ENCODE results near the gene TRIML1. TPM values are rescaled to one million over a fixed set of nuclear protein-coding genes. Genes with fewer than 3 reads are reported as not detected.

Gene TRIML1
- total and polyA plus RNA-seq, 10 of the 15 experiments (the other 5 are each of a cell fraction or from before 2014, with no cell fraction given) = not detected

GRCh38 chr4:188178806-188179205 lies 39.6 kb downstream of the TRIML1 start:
- H3K79me2 ChIP-seq (ENCODE audit: control insufficient read depth, insufficient read depth, low read length) = no peaks in the 10 kb centered on the region
- ChIA-PET SMC1A (ENCODE audit: uncharacterized antibody, unreplicated experiment) (no interaction called here), RAD21 (ENCODE audit: unreplicated experiment) (no interaction called here), POLR2A (interaction anchor here (0.7 kb wide), 1 partner anchor 902 kb away, joined by 3 read pairs; no protein-coding TSS in a partner anchor), CTCF (no interaction called here)
- H3K36me3 ChIP-seq (ENCODE audit: control insufficient read depth in 2 of 2, insufficient read depth in 2 of 2, low read length in 1 of 2) = no peaks in the 10 kb centered on the region
- no peak overlapping the region for H3K27ac ChIP-seq (ENCODE audit: control insufficient read depth, insufficient read depth)
- H3K4me1 ChIP-seq (ENCODE audit: control insufficient read depth, insufficient read depth, low read length) = no peaks in the 10 kb centered on the region
- DNase-seq (ENCODE audit: low read depth, low spot score) = no peak
- H3K4me2 ChIP-seq (ENCODE audit: control insufficient read depth, insufficient read depth) = no peak overlapping the region
- no peak for FAIRE-seq
- H3K9me3 ChIP-seq (replicated peaks; ENCODE audit: control insufficient read depth, insufficient read depth, low read length) = no peaks in the 10 kb centered on the region; the same call in 2 of the 3 replicates
- BruUV-seq (replicated peaks) = no TSS peak
- ATAC-seq = no peak
- intact Hi-C loops (cut with micrococcal nuclease; ENCODE audit: unreplicated experiment) = no loop called here
- H3K27me3 ChIP-seq (replicated peaks in 1 of 2; ENCODE audit: control insufficient read depth in 2 of 2, insufficient read depth in 2 of 2, low read length in 1 of 2) = no peaks in the 10 kb centered on the region
- H4K20me1 ChIP-seq (ENCODE audit: control insufficient read depth, insufficient read depth) = no peaks in the 10 kb centered on the region
- H2AFZ ChIP-seq (ENCODE audit: control insufficient read depth, low read depth, low read length) = no peak overlapping the region
- in situ Hi-C loops (cut with MboI) = no loop called here
- H3K4me3 ChIP-seq = no peak overlapping the region
- TF ChIP-seq YY1 (IDR thresholded peaks at IDR 0.05; ENCODE audit: low read depth, low read length) (no peak), TCF7 (IDR thresholded peaks at IDR 0.05; ENCODE audit: borderline replicate concordance) (no peak), MYB (IDR thresholded peaks at IDR 0.05; ENCODE audit: borderline replicate concordance, low read depth, low read length) (no peak), ATF7 (IDR thresholded peaks at IDR 0.05; ENCODE audit: low read depth) (no peak)
- WGBS (ENCODE audit: insufficient coverage, insufficient replicate concordance, low lambda C conversion rate, missing lambda C conversion rate) = 69% methylated on average over 28 of the region's 28 CpGs
- no peak overlapping the region for H3K9ac ChIP-seq (ENCODE audit: control insufficient read depth, insufficient read depth, low read length)

GRCh38 chr4:188187106-188187505 lies 47.9 kb downstream of the TRIML1 start:
- ChIA-PET POLR2A (no interaction called here), CTCF (no interaction called here), SMC1A (ENCODE audit: uncharacterized antibody, unreplicated experiment) (no interaction called here), RAD21 (ENCODE audit: unreplicated experiment) (no interaction called here)
- intact Hi-C loops (cut with micrococcal nuclease; ENCODE audit: unreplicated experiment) (no loop called here), in situ Hi-C loops (cut with MboI) (no loop called here)
- no peaks in the 10 kb centered on the region for H3K4me1 ChIP-seq (ENCODE audit: control insufficient read depth, insufficient read depth, low read length)
- no TSS peak for BruUV-seq (replicated peaks)
- TF ChIP-seq RB1 (IDR thresholded peaks at IDR 0.05; ENCODE audit: borderline replicate concordance) (no peak), HDAC6 (IDR thresholded peaks at IDR 0.05; ENCODE audit: unreplicated experiment) (no peak), KDM1A (IDR thresholded peaks at IDR 0.05; ENCODE audit: borderline replicate concordance) (no peak), MEF2A (IDR thresholded peaks at IDR 0.05; ENCODE audit: insufficient read depth, low read depth, low read length) (no peak), SMAD1 (IDR thresholded peaks at IDR 0.05; ENCODE audit: low read depth, partially characterized antibody) (no peak), CHD1 (IDR thresholded peaks at IDR 0.05; ENCODE audit: low read depth, low read length) (no peak), NFYA (IDR thresholded peaks at IDR 0.05; ENCODE audit: borderline replicate concordance, low read depth, low read length) (no peak), TCF7 (IDR thresholded peaks at IDR 0.05; ENCODE audit: borderline replicate concordance) (no peak), HDAC2 (IDR thresholded peaks at IDR 0.05) (no peak), KLF5 (IDR thresholded peaks at IDR 0.05; ENCODE audit: partially characterized antibody) (no peak), EED (IDR thresholded peaks at IDR 0.05; ENCODE audit: low read depth) (no peak), POU2F2 (IDR thresholded peaks at IDR 0.05; ENCODE audit: borderline replicate concordance, low read depth, low read length) (no peak), EZH2 (IDR thresholded peaks at IDR 0.05; ENCODE audit: borderline replicate concordance, control insufficient read depth, low read depth, low read length) (no peak), CBFB (IDR thresholded peaks at IDR 0.05; ENCODE audit: low read depth) (no peak), ZZZ3 (IDR thresholded peaks at IDR 0.05; ENCODE audit: control insufficient read depth, insufficient read length, low read depth) (no peak), RFX5 (IDR thresholded peaks at IDR 0.05; ENCODE audit: low read depth, low read length) (no peak), MAX (IDR thresholded peaks at IDR 0.05; ENCODE audit: low read depth, low read length) (no peak)
- H3K4me3 ChIP-seq = no peak overlapping the region
- no peak overlapping the region for H3K9ac ChIP-seq (ENCODE audit: control insufficient read depth, insufficient read depth, low read length)
- DNase-seq (ENCODE audit: low read depth, low spot score) = no peak
- H3K79me2 ChIP-seq (ENCODE audit: control insufficient read depth, insufficient read depth, low read length) = no peaks in the 10 kb centered on the region
- H3K27ac ChIP-seq (ENCODE audit: control insufficient read depth, insufficient read depth) = no peak overlapping the region
- H3K27me3 ChIP-seq (replicated peaks in 1 of 2; ENCODE audit: control insufficient read depth in 2 of 2, insufficient read depth in 2 of 2, low read length in 1 of 2) = no peaks in the 10 kb centered on the region
- no peak for ATAC-seq
- FAIRE-seq = no peak
- 43% methylated on average over 2 of the region's 2 CpGs for WGBS (ENCODE audit: insufficient coverage, insufficient replicate concordance, low lambda C conversion rate, missing lambda C conversion rate)
- no peaks in the 10 kb centered on the region for H3K9me3 ChIP-seq (replicated peaks; ENCODE audit: control insufficient read depth, insufficient read depth, low read length)
- no peak overlapping the region for H2AFZ ChIP-seq (ENCODE audit: control insufficient read depth, low read depth, low read length)
- H4K20me1 ChIP-seq (ENCODE audit: control insufficient read depth, insufficient read depth) = no peaks in the 10 kb centered on the region
- H3K36me3 ChIP-seq (ENCODE audit: control insufficient read depth in 2 of 2, insufficient read depth in 2 of 2, low read length in 1 of 2) = no peaks in the 10 kb centered on the region
- H3K4me2 ChIP-seq (ENCODE audit: control insufficient read depth, insufficient read depth) = no peak overlapping the region

Measured in GM12878 (cell line).